ENCODE data around the gene CRIM1. TPM values are rescaled to one million over a fixed set of nuclear protein-coding genes. Genes with fewer than 3 reads are reported as not detected.

CRIM1 gene
- total and polyA plus RNA-seq, 2 of the 8 experiments (the other 6 are each of a cell fraction or from before 2014, with no cell fraction given) = 9.4 to 28.4 TPM

DNA sequence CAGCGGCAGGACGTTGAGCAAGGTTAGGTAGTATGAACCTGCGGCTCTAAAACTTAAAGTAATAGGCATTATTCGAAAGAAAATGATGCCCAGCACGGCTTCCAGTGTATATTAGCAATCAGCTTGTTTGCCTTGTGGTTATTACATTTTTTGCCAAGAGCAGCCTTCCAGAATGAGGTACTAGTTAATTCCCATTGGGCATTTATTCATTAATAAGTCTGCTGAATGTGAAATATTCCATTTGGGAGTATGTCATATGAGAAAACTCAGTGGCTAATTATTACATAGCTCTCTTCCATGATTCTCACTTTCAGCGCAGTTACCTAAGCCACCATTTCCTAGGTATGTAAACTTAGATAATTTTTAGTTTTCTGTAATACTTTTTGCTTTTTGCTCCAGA lies 12.9 kb downstream of the CRIM1 start (continued):
- no peak for TF ChIP-seq CHD1 (IDR thresholded peaks at IDR 0.05; ENCODE audit: low read depth, low read length)
- no peak for TF ChIP-seq NANOG (IDR thresholded peaks at IDR 0.05; ENCODE audit: insufficient read depth, low read depth, low read length, poor library complexity, severe bottlenecking)
- no peak for TF ChIP-seq MAFK (IDR thresholded peaks at IDR 0.05; ENCODE audit: low read depth, low read length)
- TF ChIP-seq KDM1A (IDR thresholded peaks at IDR 0.05; ENCODE audit: borderline replicate concordance, low read length) = no peak
- TF ChIP-seq TBP (IDR thresholded peaks at IDR 0.05; ENCODE audit: low read depth, low read length) = no peak
- TF ChIP-seq JUN (IDR thresholded peaks at IDR 0.05; ENCODE audit: low read depth, low read length) = no peak
